ENCODE results near the gene HPX.

- TF ChIP-seq POLR2A (IDR thresholded peaks at IDR 0.05) (no peak), CTCF (IDR thresholded peaks at IDR 0.05) (no peak)
These were observed 27.0 kb downstream of the HPX start for GRCh38 chr11:6413791-6414201.

Data from adrenal gland (tissue), 5 donors.